Erythroblast (primary cell): ENCODE data around the gene PPM1E.

Experiments
- GATA1 ChIP-seq: IDR thresholded peaks from 2 replicates; pipeline ENCODE4 v1.6.1; 2011; ENCODE audit warnings: low read depth, mild to moderate bottlenecking, control low read depth, low read length, moderate library complexity
- POLR2A ChIP-seq: IDR thresholded peaks from 2 replicates; pipeline ENCODE4 v1.6.1; 2011; ENCODE audit warnings: mild to moderate bottlenecking, low read length

DNA sequence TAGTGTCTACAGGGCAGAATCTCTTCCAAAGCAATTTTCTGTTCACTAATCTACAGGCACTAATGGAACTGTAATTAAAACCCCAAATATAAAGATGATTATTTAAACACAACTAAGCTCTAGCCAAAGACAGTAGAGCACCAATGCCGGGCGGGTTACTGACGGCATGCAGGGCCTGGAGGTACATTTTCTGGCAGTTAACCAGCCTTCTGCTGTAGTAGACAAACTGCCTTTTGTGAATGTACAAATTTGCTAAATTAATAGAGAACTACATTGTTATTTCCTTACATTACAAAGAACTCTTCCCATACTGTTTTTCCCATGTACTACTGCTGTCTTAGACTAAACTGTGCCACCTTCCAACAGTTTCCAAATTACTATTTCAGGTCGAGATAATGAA is 243.2 kb downstream of the PPM1E start:
- no peak for TF ChIP-seq POLR2A
- no peak for TF ChIP-seq GATA1
